GM18520 (cell line): ENCODE data around the gene IRF9.

Experiments used
- ATAC-seq: cut with Tn5 transposase; IDR thresholded peaks from one replicate; pipeline ENCODE4 v1.9.1; 2021; ENCODE audit not compliant: unreplicated experiment

The IRF9 gene

DNA sequence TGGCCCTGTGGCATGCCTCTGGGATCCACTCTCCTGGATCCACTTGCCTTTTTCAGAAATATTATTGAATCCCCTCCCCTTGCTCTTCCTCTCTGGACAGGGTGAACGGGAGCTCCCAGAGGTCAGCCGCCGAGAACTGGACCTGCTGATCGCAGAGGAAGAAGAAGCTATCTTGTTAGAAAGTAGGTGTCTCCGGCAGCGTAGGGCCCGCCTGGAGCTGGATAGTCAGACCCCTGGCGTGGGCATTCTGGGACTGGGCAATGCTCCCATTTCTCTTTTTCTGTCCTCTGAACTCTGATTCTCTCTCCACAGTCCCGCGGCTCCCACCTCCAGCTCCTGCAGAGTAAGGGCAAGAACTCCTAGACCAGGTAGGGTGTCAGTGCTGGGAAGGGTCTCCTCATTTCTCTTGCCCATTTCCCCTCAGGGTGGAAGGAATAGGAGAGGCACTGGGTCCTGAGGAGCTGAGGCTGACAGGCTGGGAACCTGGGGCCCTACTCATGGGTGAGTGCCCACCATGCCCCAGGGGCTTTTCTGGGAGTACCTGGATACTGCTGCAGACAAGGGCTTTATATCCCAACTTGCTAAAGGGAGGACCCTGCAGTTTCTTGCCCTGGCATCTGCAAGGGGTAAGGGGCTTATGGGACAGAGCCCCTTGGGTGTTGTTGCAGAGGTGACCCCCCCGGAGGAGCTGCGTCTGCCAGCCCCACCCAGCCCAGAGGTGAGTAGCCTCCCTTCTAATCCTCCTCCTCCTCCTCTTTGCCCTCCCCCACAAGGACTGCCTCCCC lies 16.2 kb downstream of the IRF9 start:
- no peak for ATAC-seq

GRCh38 chr14:24177891-24178290 lies 16.8 kb downstream of the IRF9 start:
- no peak for ATAC-seq

DNA sequence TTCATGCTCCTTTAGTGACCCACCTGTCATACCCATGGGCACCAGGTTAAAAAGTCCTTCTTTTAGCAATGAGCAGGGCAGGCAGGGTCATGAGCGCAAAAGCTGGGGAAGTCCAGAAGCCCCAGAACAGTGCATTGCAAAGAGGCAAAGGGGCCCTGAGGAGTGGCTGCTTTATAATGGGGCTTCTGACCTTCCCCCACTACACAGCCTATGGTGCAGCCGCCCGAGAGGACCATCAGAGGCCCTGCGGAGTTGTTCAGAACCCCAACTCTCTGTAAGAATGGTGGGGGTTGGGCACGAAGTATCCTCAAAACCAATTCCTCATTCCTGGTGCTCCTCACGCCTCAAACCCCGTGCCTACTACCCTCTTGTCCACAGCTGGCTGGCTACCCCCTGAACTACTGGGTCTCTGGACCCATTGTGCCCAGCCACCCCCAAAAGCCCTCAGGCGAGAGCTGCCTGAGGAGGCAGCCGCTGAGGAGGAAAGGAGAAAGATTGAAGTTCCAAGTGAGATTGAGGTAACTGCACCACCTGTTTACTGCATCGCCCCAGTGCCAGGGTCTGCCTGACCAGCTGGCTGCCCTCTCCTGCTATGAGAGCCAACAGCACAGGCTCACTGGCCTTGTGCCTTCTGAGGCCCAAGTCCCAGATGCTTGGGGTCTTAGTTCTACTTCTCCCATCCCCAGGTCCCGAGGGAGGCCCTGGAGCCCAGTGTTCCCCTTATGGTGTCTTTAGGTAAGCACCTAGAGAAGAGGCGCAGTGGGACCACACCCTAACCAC lies 17.5 kb downstream of the IRF9 start:
- no peak for ATAC-seq

GRCh38 chr14:24179294-24179960 lies 18.4 kb downstream of the IRF9 start:
- no peak for ATAC-seq

DNA sequence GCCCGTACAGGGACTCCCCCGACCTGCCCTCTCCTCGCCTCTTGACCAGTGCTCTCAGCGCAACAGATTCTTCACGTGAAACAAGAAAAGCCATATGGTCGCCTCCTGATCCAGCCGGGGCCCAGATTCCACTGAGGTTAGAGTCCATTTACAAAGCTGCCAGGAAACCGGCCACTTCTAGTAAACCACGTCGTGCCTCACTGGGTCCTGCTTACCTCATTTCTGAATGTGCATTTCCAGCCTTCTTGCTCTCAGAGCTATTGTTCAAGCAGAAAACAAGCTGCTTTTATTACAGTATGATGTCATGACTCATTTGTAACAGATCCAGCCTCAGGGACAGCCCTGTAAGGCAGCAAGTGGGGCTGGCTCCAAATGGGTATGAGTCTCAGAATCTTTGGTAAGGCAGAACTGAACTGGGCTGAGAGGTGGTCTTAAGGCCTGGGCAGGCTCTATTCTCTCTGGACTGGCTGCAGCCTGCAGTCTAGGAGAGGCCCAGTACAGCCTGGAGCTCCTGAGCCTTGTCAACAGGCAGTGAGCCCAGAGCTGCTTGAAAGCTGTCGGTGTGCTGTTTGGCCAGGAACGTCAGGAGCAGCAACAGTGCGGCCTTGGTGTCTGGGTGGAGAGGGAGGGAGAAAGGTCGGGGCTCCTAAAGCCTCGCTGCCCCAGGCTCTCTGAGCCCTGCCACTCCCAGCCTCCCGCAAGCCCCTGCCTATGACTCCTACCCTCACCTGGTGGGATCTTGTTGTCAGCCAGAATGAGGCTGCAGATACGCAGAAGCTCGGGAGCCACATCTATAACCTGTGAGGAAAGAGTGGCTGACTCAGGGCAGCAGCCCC lies 19.1 kb downstream of the IRF9 start:
- ATAC-seq: no peak

DNA sequence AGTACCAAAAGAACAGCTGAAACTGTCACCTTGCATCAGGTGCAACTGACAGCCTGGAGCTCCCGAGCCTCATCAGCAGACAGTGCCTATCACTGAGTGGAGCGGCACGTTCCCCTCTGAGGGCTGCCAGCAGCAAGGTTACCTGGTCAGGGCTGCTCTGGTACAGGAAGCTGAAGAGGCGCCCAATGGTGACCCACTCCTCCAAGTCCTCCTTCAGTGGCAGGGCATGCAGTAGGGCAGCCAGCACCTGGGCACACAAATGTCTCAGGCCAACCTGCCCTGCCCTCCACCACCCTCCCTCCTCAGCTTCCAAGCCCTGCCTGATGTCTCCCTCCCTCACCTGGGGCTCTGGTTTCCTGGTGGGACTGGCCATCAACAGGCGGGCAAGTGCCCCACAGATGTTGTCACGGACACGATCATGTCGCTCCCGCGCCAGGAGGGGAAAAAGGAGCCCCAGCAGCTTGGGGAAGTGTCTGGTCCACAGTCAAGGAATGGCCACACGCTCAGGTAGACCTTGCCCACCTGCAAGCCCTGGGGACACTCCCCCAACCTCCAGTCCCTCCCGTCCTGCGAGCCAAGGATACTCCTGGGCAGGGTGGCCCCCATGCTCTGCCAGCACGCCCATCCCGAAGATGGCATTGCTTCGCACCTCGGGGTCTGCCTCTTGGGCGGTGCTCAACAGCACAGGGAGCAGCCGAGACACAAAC lies 20.5 kb downstream of the IRF9 start:
- ATAC-seq: no peak

GRCh38 chr14:24182110-24182882 lies 21.2 kb downstream of the IRF9 start:
- no peak for ATAC-seq

DNA sequence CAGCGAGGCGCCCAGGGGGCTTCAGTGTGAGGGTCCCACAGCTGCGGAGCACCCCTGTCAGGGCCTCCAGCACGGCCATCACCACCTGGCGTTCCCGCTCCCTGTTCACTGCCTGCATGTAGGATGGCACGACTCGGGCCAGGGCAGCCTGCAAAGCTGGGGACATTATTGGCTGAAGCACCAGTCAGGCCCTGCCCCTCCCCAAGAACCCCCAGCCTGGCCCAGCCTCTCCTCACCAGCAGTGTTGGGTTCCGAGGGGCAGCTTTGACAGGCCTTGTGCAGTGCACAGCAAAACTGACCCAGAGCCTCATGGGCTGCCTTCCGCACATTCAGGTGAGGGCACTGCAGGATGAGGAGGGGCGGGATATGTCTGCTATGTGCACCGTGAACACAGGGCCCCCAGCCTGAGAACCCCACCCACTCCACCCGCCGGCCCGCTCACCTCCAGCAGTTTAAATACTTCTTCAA lies 22.0 kb downstream of the IRF9 start:
- ATAC-seq: no peak

DNA sequence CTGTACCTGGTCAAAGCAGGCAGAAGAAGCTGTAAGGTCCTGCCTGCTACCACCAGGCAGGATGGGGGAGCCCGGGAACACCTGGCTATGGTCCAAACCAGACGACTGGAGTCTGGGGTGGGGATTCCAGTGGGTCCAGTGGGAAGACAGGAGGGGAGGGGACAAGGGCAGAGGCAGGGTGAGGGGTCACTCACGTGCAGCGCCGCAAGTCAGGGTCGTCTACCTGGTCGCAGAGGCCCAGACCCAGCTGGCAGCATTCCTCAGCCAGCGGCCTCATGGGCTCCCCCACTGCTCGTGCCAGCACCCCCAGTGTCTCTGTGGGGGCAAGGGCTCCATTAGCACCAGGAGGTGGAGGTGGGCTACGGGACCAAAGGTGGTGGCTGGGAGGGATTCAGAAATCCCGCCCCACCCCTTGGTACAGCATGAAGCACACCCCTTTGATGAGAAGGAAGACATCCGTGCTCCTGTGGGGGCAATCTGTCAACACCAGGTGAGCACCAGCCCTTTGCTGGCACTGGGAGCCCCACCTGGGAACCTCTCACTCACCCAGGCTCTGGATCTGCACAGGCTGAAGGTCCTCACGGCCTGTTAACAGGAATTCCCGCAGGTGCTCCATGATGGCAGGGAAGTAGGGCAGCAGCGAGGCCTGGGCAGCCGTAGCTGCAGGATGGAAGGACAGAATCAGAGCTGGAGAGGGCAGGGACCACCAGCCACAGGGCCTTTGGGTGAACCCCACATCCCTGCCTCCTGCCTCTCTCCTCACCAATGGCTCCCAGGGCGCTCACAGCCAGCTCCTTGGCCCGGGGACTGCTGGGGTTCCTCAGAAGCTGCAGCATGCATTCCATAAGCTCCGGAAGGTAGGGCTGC lies 23.3 kb downstream of the IRF9 start:
- no peak for ATAC-seq

GRCh38 chr14:24185026-24185425 lies 24.0 kb downstream of the IRF9 start:
- no peak for ATAC-seq

- no peak for ATAC-seq
These were observed 24.7 kb downstream of the IRF9 start for GRCh38 chr14:24185741-24186140.

GRCh38 chr14:24186831-24187538 lies 25.9 kb downstream of the IRF9 start:
- ATAC-seq: no peak

- no peak for ATAC-seq
These were observed 26.5 kb downstream of the IRF9 start for GRCh38 chr14:24187539-24187915.

DNA sequence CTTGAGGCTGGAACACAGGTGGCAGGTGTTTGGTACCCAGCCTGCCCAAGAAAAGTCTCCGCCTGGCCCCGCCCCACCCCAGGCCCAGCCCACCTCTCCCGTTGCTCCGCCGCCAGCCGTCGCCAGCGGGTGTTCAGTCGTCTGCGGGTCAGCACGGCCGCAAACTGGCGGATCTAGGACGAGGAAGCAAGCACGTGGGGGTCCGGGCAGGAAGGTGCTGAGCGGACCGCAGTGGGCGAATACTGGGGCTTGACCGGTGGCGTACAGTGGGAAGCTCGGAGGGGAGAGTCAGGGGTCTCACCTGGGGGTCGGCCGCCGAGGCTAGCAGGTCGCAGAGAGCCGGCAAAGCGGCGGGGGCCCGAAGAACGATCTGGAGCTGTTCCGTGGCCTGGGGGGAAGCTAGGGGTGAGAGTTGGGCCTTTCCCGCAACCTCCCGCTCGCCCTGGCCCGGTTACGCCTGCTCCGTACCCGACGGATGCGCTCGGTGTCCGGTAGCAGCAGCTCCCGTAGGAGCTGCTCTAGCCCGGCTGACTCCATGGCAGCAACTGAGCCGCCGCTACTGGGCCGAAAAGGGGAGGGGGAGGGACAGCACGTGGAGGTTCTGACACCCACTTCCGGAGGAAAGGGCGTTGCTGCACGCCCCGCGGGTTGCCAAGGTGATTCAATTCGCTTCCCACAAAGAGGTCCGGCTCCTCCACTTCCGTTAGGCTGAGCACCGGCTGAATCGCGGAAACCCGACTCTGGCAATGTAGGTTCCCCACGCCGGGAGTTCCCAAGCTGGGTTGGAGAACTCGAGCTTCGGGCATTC lies 27.4 kb downstream of the IRF9 start, which contains the start of gene IPO4:
Gene IPO4, minus strand, starts transcription at position 566 of the 808 bp plus-strand sequence. Its CDS starts 29 bp downstream, at position 537.
- ATAC-seq: peak; percentile 80

DNA sequence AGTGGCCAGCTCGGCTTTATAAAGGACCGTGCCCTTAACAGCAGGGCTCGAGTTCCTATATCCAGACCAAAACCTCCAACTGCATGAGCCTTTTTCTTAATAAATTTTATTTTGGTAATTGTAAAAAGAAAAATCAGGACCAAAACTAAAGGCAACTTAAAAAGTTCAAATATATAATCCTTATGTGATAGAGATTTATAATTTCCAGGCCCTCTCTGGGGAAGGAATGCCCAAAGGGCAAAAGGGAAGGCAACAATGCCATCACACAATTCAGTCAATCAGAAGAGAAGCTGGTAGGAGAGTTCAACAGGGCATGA lies 28.0 kb downstream of the IRF9 start:
- no peak for ATAC-seq

- no peak for ATAC-seq
These were observed 28.4 kb downstream of the IRF9 start for GRCh38 chr14:24189460-24189859.

GRCh38 chr14:24190416-24190815 lies 29.4 kb downstream of the IRF9 start:
- ATAC-seq: no peak
